Liver (tissue), 9 donors: ENCODE data around the gene PSMG1. TPM values are rescaled to one million over a fixed set of nuclear protein-coding genes. Genes with fewer than 3 reads are reported as not detected.

ENCODE experiments used
- DNase-seq: peaks from one replicate; pipeline ENCODE4 v3.0.0-alpha.2; 2017; ENCODE audit warnings: low spot score
- H3K27ac ChIP-seq, 2 donors: one replicate each; pipeline ENCODE4 v1.7.0; 2013; ENCODE audit warnings: inconsistent platforms in 2 of 2, low read length in 2 of 2, control low read depth in 1 of 2, low read depth in 1 of 2, mild to moderate bottlenecking in 1 of 2
- H3K27me3 ChIP-seq, 4 donors: one replicate each; pipeline versions ENCODE4 v1.6.1 to v1.7.0; 2013; ENCODE audit warnings: low read length in 3 of 4, inconsistent platforms in 1 of 4, mild to moderate bottlenecking in 1 of 4, moderate library complexity in 1 of 4; ENCODE audit not compliant: control insufficient read depth in 4 of 4, insufficient read depth in 4 of 4
- H3K36me3 ChIP-seq, 4 donors: one replicate each; pipeline versions ENCODE4 v1.6.1 to v1.7.0; 2013; ENCODE audit warnings: low read length in 3 of 4, mild to moderate bottlenecking in 3 of 4, low read depth in 1 of 4, moderate library complexity in 1 of 4; ENCODE audit not compliant: control insufficient read depth in 4 of 4, insufficient read depth in 3 of 4
- H3K4me1 ChIP-seq, 4 donors: one replicate each; pipeline versions ENCODE4 v1.6.1 to v1.7.0; 2013; ENCODE audit warnings: low read length in 3 of 4, mild to moderate bottlenecking in 3 of 4, moderate library complexity in 1 of 4; ENCODE audit not compliant: control insufficient read depth in 4 of 4, insufficient read depth in 4 of 4
- H3K4me3 ChIP-seq, 3 donors: one replicate each; pipeline versions ENCODE4 v1.6.1 to v1.7.0; 2013; ENCODE audit warnings: low read length in 3 of 3, control low read depth in 1 of 3, low read depth in 1 of 3, mild to moderate bottlenecking in 1 of 3
- H3K9ac ChIP-seq, 2 donors: one replicate each; pipeline ENCODE4 v1.7.0; 2013; ENCODE audit warnings: low read length in 2 of 2, mild to moderate bottlenecking in 2 of 2, moderate library complexity in 2 of 2, control low read depth in 1 of 2, low read depth in 1 of 2
- H3K9me3 ChIP-seq, 4 donors: one replicate each; pipeline versions ENCODE4 v1.6.1 to v1.7.0; 2013; ENCODE audit warnings: low read length in 3 of 4; ENCODE audit not compliant: control insufficient read depth in 4 of 4
- EGR1 ChIP-seq, 2 donors: IDR thresholded peaks; 2 replicates each; pipeline ENCODE4 v1.6.1; 2016 to 2018; ENCODE audit warnings: antibody characterized with exemption in 2 of 2, low read depth in 2 of 2
- FOXA1 ChIP-seq: IDR thresholded peaks from 2 replicates; pipeline ENCODE4 v1.6.1; 2016; ENCODE audit warnings: antibody characterized with exemption
- FOXA2 ChIP-seq: IDR thresholded peaks from 2 replicates; pipeline ENCODE4 v1.6.1; 2016; ENCODE audit warnings: antibody characterized with exemption
- GABPA ChIP-seq, 2 donors: IDR thresholded peaks in 1 of 2; conservative IDR thresholded peaks in 1 of 2; 2 replicates each; pipeline ENCODE4 v1.6.1; 2016; ENCODE audit warnings: antibody characterized with exemption in 2 of 2, mild to moderate bottlenecking in 1 of 2, moderate library complexity in 1 of 2
- HNF4A ChIP-seq, 2 donors: conservative IDR thresholded peaks; 2 replicates each; pipeline ENCODE4 v1.6.1; 2016; ENCODE audit warnings: antibody characterized with exemption in 2 of 2, mild to moderate bottlenecking in 2 of 2
- HNF4G ChIP-seq: IDR thresholded peaks from 2 replicates; pipeline ENCODE4 v1.6.1; 2016; ENCODE audit warnings: antibody characterized with exemption
- JUND ChIP-seq, 2 donors: IDR thresholded peaks; 2 replicates each; pipeline ENCODE4 v1.6.1; 2016; ENCODE audit warnings: antibody characterized with exemption in 2 of 2
- NR2F2 ChIP-seq: IDR thresholded peaks from 2 replicates; pipeline ENCODE4 v1.6.1; 2016; ENCODE audit warnings: antibody characterized with exemption
- RAD21 ChIP-seq, 2 donors: IDR thresholded peaks; 2 replicates each; pipeline ENCODE4 v1.6.1; 2016; ENCODE audit warnings: antibody characterized with exemption in 2 of 2, mild to moderate bottlenecking in 2 of 2
- RXRA ChIP-seq, 2 donors: IDR thresholded peaks; 2 replicates each; pipeline ENCODE4 v1.6.1; 2017 to 2018; ENCODE audit warnings: antibody characterized with exemption in 2 of 2, mild to moderate bottlenecking in 1 of 2
- SP1 ChIP-seq: IDR thresholded peaks from 2 replicates; pipeline ENCODE4 v1.6.1; 2018; ENCODE audit warnings: antibody characterized with exemption, mild to moderate bottlenecking
- TAF1 ChIP-seq: conservative IDR thresholded peaks from 2 replicates; pipeline ENCODE4 v1.6.1; 2016; ENCODE audit warnings: antibody characterized with exemption, mild to moderate bottlenecking
- YY1 ChIP-seq: IDR thresholded peaks from 2 replicates; pipeline ENCODE4 v1.6.1; 2016; ENCODE audit warnings: antibody characterized with exemption, mild to moderate bottlenecking
- WGBS: extraction: QIAGEN DNeasy Blood & Tissue Kit; methylation state at CpG from one replicate; pipeline ENCODE4 v1.1.7; 2013; 5-methylcytosine and 5-hydroxymethylcytosine counted together
- polyA plus RNA-seq, 2 donors: library from polyadenylated mRNA; stranded (reverse) in 1 of 2; unstranded in 1 of 2; fragments of 200-250 nt in 1 of 2; fragments of >200 nt in 1 of 2; fragmentation: Nextera tagmentation in 1 of 2; extraction: Ambion mirVana in 1 of 2; gene quantifications; one replicate each; pipeline versions ENCODE4 v1.2.1 to v1.2.3, GENCODE V29; 2013 to 2015
- total RNA-seq, 2 donors: library from RNA; depleted of rRNA; stranded (reverse); fragments of >200 nt; gene quantifications; one replicate each; pipeline ENCODE4 v1.2.3, GENCODE V29; 2014
- TF ChIP-seq, protein P1 (sequence below): fragments of 150-350 bp; IDR thresholded peaks from 2 replicates; pipeline ENCODE4 v1.5.1; 2017; ENCODE audit warnings: improper control_type of control experiment, low read depth, low read length; ENCODE audit not compliant: missing input control
- TF ChIP-seq, protein P2 (sequence below): IDR thresholded peaks from 2 replicates; pipeline ENCODE4 v1.6.1; 2016; ENCODE audit warnings: antibody characterized with exemption
- TF ChIP-seq, protein P3 (sequence below): IDR thresholded peaks from 2 replicates; pipeline ENCODE4 v1.6.1; 2016; ENCODE audit warnings: antibody characterized with exemption, mild to moderate bottlenecking
- TF ChIP-seq, protein P4 (sequence below): IDR thresholded peaks from 2 replicates; pipeline ENCODE4 v1.6.1; 2016; ENCODE audit warnings: antibody characterized with exemption
- TF ChIP-seq, protein P5 (sequence below): IDR thresholded peaks from 2 replicates; pipeline ENCODE4 v1.6.1; 2016; ENCODE audit warnings: antibody characterized with exemption
- donor health status: healthy.
- donor health status: healthy.
- donor health status: healthy.
- donor health status: healthy.
- donor health status: healthy.

Gene PSMG1
- total and polyA plus RNA-seq, 4 donors, result 23.9 to 32.3 (median 30.7) TPM

DNA sequence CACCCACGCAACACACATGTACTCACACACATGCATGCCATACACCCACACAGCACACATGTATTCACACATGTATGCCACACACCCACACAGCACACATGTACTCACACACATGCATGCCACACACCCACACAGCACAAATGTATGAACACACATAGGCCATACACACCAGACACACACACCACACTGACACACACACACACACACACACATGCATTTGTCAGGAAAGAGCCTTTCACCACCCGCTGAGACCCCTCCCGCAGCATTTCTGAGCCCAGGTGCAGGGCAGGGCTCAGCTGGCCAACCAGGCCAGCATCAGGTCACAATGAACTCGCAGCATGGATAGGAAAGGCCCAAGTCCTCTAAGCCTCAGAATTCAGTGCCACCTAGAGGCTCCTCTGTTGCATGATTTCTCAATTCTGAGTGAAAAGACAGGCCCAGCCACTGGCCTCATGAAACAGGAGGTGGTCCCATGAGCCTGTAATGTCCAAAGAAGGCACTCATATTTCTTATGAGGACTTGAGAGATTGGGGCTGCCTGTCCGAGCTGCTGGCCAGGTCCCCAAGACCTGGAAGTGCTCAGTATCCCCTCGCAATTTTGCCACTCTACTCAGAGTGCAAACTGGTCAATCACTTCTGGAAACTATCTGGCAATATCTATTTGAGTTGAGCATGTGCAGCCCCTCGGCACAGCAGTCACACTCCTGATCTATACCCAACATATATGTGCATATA is 57.3 kb downstream of the PSMG1 start:
- peak overlapping the region in 1 of 2 donors; percentile 57 for H3K27ac ChIP-seq
- 16% methylated on average over 7 of the region's 7 CpGs for WGBS
- peak; percentile 36 for DNase-seq
- TF ChIP-seq, protein P1, sequence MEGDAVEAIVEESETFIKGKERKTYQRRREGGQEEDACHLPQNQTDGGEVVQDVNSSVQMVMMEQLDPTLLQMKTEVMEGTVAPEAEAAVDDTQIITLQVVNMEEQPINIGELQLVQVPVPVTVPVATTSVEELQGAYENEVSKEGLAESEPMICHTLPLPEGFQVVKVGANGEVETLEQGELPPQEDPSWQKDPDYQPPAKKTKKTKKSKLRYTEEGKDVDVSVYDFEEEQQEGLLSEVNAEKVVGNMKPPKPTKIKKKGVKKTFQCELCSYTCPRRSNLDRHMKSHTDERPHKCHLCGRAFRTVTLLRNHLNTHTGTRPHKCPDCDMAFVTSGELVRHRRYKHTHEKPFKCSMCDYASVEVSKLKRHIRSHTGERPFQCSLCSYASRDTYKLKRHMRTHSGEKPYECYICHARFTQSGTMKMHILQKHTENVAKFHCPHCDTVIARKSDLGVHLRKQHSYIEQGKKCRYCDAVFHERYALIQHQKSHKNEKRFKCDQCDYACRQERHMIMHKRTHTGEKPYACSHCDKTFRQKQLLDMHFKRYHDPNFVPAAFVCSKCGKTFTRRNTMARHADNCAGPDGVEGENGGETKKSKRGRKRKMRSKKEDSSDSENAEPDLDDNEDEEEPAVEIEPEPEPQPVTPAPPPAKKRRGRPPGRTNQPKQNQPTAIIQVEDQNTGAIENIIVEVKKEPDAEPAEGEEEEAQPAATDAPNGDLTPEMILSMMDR, result peak; percentile 70
- TF ChIP-seq RAD21 (IDR thresholded peaks at IDR 0.05), result peak; percentile 98 to 99
- TF ChIP-seq HNF4A (conservative IDR thresholded peaks at IDR 0.05), result peak; percentile 37 to 52
- TF ChIP-seq, protein P2, sequence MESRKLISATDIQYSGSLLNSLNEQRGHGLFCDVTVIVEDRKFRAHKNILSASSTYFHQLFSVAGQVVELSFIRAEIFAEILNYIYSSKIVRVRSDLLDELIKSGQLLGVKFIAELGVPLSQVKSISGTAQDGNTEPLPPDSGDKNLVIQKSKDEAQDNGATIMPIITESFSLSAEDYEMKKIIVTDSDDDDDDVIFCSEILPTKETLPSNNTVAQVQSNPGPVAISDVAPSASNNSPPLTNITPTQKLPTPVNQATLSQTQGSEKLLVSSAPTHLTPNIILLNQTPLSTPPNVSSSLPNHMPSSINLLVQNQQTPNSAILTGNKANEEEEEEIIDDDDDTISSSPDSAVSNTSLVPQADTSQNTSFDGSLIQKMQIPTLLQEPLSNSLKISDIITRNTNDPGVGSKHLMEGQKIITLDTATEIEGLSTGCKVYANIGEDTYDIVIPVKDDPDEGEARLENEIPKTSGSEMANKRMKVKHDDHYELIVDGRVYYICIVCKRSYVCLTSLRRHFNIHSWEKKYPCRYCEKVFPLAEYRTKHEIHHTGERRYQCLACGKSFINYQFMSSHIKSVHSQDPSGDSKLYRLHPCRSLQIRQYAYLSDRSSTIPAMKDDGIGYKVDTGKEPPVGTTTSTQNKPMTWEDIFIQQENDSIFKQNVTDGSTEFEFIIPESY, result no peak
- TF ChIP-seq HNF4G, result peak; percentile 17
- no peak for TF ChIP-seq FOXA2
- no peak for TF ChIP-seq TAF1
- no peak for TF ChIP-seq YY1
- no peak for TF ChIP-seq EGR1 (IDR thresholded peaks at IDR 0.05; ENCODE audit: low read depth in 2 of 2)
- TF ChIP-seq FOXA1, result no peak
- TF ChIP-seq, protein P3, sequence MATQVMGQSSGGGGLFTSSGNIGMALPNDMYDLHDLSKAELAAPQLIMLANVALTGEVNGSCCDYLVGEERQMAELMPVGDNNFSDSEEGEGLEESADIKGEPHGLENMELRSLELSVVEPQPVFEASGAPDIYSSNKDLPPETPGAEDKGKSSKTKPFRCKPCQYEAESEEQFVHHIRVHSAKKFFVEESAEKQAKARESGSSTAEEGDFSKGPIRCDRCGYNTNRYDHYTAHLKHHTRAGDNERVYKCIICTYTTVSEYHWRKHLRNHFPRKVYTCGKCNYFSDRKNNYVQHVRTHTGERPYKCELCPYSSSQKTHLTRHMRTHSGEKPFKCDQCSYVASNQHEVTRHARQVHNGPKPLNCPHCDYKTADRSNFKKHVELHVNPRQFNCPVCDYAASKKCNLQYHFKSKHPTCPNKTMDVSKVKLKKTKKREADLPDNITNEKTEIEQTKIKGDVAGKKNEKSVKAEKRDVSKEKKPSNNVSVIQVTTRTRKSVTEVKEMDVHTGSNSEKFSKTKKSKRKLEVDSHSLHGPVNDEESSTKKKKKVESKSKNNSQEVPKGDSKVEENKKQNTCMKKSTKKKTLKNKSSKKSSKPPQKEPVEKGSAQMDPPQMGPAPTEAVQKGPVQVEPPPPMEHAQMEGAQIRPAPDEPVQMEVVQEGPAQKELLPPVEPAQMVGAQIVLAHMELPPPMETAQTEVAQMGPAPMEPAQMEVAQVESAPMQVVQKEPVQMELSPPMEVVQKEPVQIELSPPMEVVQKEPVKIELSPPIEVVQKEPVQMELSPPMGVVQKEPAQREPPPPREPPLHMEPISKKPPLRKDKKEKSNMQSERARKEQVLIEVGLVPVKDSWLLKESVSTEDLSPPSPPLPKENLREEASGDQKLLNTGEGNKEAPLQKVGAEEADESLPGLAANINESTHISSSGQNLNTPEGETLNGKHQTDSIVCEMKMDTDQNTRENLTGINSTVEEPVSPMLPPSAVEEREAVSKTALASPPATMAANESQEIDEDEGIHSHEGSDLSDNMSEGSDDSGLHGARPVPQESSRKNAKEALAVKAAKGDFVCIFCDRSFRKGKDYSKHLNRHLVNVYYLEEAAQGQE, result no peak
- TF ChIP-seq, protein P4, sequence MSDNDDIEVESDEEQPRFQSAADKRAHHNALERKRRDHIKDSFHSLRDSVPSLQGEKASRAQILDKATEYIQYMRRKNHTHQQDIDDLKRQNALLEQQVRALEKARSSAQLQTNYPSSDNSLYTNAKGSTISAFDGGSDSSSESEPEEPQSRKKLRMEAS, result no peak
- peak; percentile 55 for TF ChIP-seq SP1
- TF ChIP-seq JUND (IDR thresholded peaks at IDR 0.05), result no peak
- TF ChIP-seq NR2F2, result no peak
- TF ChIP-seq, protein P5, sequence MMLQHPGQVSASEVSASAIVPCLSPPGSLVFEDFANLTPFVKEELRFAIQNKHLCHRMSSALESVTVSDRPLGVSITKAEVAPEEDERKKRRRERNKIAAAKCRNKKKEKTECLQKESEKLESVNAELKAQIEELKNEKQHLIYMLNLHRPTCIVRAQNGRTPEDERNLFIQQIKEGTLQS, result no peak
- peak; percentile 80 to 82 for TF ChIP-seq RXRA (IDR thresholded peaks at IDR 0.05)
- TF ChIP-seq GABPA (IDR thresholded peaks at IDR 0.05 in 1 of 2, conservative IDR thresholded peaks at IDR 0.05 in 1 of 2), result no peak
- H3K4me3 ChIP-seq, result no peak overlapping the region
- H3K4me1 ChIP-seq, result peaks cover 0 to 5% (median 0%) of the 10 kb centered on the region in 4 donors
- no peak overlapping the region for H3K9ac ChIP-seq
- no peaks in the 10 kb centered on the region for H3K36me3 ChIP-seq
- H3K9me3 ChIP-seq, result no peaks in the 10 kb centered on the region
- no peaks in the 10 kb centered on the region for H3K27me3 ChIP-seq

Other genes starting within 250 kb of the PSMG1 start
- 10 to 100 TPM; 25.9 to 56.6 TPM for gene BRWD1, start 130.2 kb upstream of the PSMG1 start, total RNA-seq
- gene BRWD1, start 130.2 kb upstream of the PSMG1 start, polyA plus RNA-seq, result 10 to 100 TPM in 1 of 2 donors, 1 to 10 TPM in 1; 5.2 to 15.9 TPM
- gene HMGN1, start 165.6 kb upstream of the PSMG1 start, total RNA-seq, result 10 to 100 TPM; 34.6 to 92.3 TPM
- 10 to 100 TPM; 41.2 to 68.8 TPM for gene HMGN1, start 165.6 kb upstream of the PSMG1 start, polyA plus RNA-seq